Breast epithelium (tissue), 4 donors: ENCODE measurements around the gene LOXL4. TPM values are rescaled to one million over a fixed set of nuclear protein-coding genes. Genes with fewer than 3 reads are reported as not detected.

Experiments
- DNase-seq, 2 donors: peaks; one replicate each; pipeline ENCODE4 v3.0.0-alpha.2; 2019; ENCODE audit warnings: low spot score in 2 of 2
- H3K27ac ChIP-seq, 2 donors: fragments of 200-600 bp; sonication (generic) in 1 of 2; one replicate each; pipeline ENCODE4 v1.5.1; 2016 to 2019; ENCODE audit warnings: mild to moderate bottlenecking in 1 of 2
- H3K27me3 ChIP-seq, 2 donors: fragments of 200-600 bp; sonication (generic) in 1 of 2; one replicate each; pipeline versions ENCODE4 v1.5.1 to v1.6.0; 2017 to 2019; ENCODE audit warnings: control low read depth in 1 of 2, mild to moderate bottlenecking in 1 of 2
- H3K36me3 ChIP-seq: fragments of 200-600 bp; one replicate; pipeline ENCODE4 v1.5.1; 2019
- H3K4me1 ChIP-seq, 2 donors: fragments of 200-600 bp; sonication (generic); one replicate each; pipeline ENCODE4 v1.5.1; 2016 to 2019; ENCODE audit warnings: control low read depth in 1 of 2
- H3K4me3 ChIP-seq, 3 donors: fragments of 200-600 bp; sonication (generic); 1 replicate in 2 of 3; 2 replicates in 1 of 3; pipeline ENCODE4 v1.5.1; 2016 to 2019; ENCODE audit warnings: mild to moderate bottlenecking in 3 of 3, moderate library complexity in 2 of 3
- H3K9me3 ChIP-seq, 2 donors: fragments of 200-600 bp; sonication (generic) in 1 of 2; one replicate each; pipeline ENCODE4 v1.5.1; 2016 to 2019; ENCODE audit warnings: control low read depth in 1 of 2
- CTCF ChIP-seq, 3 donors: fragments of 450-650 bp; IDR thresholded peaks; one replicate each; pipeline ENCODE4 v1.5.1; 2016 to 2017; ENCODE audit warnings: antibody characterized with exemption in 3 of 3, mild to moderate bottlenecking in 3 of 3, moderate library complexity in 3 of 3
- POLR2A ChIP-seq: fragments of 450-650 bp; IDR thresholded peaks from one replicate; pipeline ENCODE4 v1.6.1; 2016; ENCODE audit warnings: antibody characterized with exemption, mild to moderate bottlenecking, moderate library complexity
- POLR2AphosphoS5 ChIP-seq, 3 donors: sonication (generic); formaldehyde crosslinking; IDR thresholded peaks; one replicate each; pipeline ENCODE4 v1.6.1; 2017; ENCODE audit warnings: antibody characterized with exemption in 3 of 3
- intact Hi-C: fragments of 100-400 bp; cut with DNase I; formaldehyde crosslinking; loops from one replicate; pipeline ENCODE4 v1.15.1; 2023; ENCODE audit warnings: low total_unique reads
- total RNA-seq, 3 donors: library from RNA; depleted of rRNA; stranded (reverse); fragments of >200 nt; gene quantifications; one replicate each; pipeline ENCODE4 v1.1.0, GENCODE V29; 2016

Gene LOXL4
- total RNA-seq, 3 donors from 2014 or later, result 6.9 to 26.1 (median 6.9) TPM

GRCh38 chr10:98269435-98269912, 1.5 kb upstream of the LOXL4 start:
- no peak for TF ChIP-seq CTCF (IDR thresholded peaks at IDR 0.05)
- peak; percentile 39 to 82 (median 69) for TF ChIP-seq POLR2AphosphoS5 (IDR thresholded peaks at IDR 0.05)
- TF ChIP-seq POLR2A, result no peak
- no peaks in the 10 kb centered on the region for H3K27me3 ChIP-seq
- peak; percentile 72 to 88 for DNase-seq
- no peaks in the 10 kb centered on the region for H3K9me3 ChIP-seq
- intact Hi-C loops, result no loop called here
- peak overlapping the region; percentile 90 to 93 for H3K27ac ChIP-seq
- H3K36me3 ChIP-seq, result no peaks in the 10 kb centered on the region
- H3K4me1 ChIP-seq, result peaks cover 11 to 27% of the 10 kb centered on the region in 2 donors
- peak overlapping the region in 1 of 3 donors; percentile 75 for H3K4me3 ChIP-seq

- no peaks in the 10 kb centered on the region for H3K27me3 ChIP-seq
- peak in 1 of 3 donors; percentile 0 for TF ChIP-seq POLR2AphosphoS5 (IDR thresholded peaks at IDR 0.05)
- no peak for TF ChIP-seq CTCF (IDR thresholded peaks at IDR 0.05)
- TF ChIP-seq POLR2A, result no peak
- intact Hi-C loops, result no loop called here
- DNase-seq, result no peak
- H3K9me3 ChIP-seq, result no peaks in the 10 kb centered on the region
- H3K27ac ChIP-seq, result peak overlapping the region; percentile 90 to 93
- peaks cover 11 to 27% of the 10 kb centered on the region in 2 donors for H3K4me1 ChIP-seq
- no peaks in the 10 kb centered on the region for H3K36me3 ChIP-seq
- peak overlapping the region; percentile 52 to 75 (median 53) for H3K4me3 ChIP-seq
These were observed 869 bp upstream of the LOXL4 start for GRCh38 chr10:98268694-98269431.

GRCh38 chr10:98267069-98267893, 713 bp downstream of the LOXL4 start:
- Histone ChIP-seq H3K4me1 (peaks cover 11 to 27% of the 10 kb centered on the region in 2 donors), H3K27me3 (no peaks in the 10 kb centered on the region), H3K27ac (peak overlapping the region; percentile 90 to 93), H3K4me3 (peak overlapping the region; percentile 52 to 75 (median 53)), H3K9me3 (no peaks in the 10 kb centered on the region), H3K36me3 (no peaks in the 10 kb centered on the region)
- no peak for TF ChIP-seq POLR2AphosphoS5 (IDR thresholded peaks at IDR 0.05)
- TF ChIP-seq POLR2A, result no peak
- TF ChIP-seq CTCF (IDR thresholded peaks at IDR 0.05), result no peak
- intact Hi-C loops, result no loop called here
- no peak for DNase-seq

- intact Hi-C loops, result no loop called here
- no peak for TF ChIP-seq CTCF (IDR thresholded peaks at IDR 0.05)
- no peak for TF ChIP-seq POLR2A
- TF ChIP-seq POLR2AphosphoS5 (IDR thresholded peaks at IDR 0.05), result no peak
- H3K4me1 ChIP-seq, result peaks cover 11 to 27% of the 10 kb centered on the region in 2 donors
- H3K27me3 ChIP-seq, result no peaks in the 10 kb centered on the region
- H3K27ac ChIP-seq, result peak overlapping the region; percentile 90 to 93
- DNase-seq, result no peak
- H3K4me3 ChIP-seq, result peak overlapping the region in 2 of 3 donors; percentile 19 to 53
- no peaks in the 10 kb centered on the region for H3K9me3 ChIP-seq
- H3K36me3 ChIP-seq, result no peaks in the 10 kb centered on the region
These were observed 1.3 kb downstream of the LOXL4 start for GRCh38 chr10:98266647-98267046.
